ENCODE results near the gene POU2F3. TPM values are rescaled to one million over a fixed set of nuclear protein-coding genes. Genes with fewer than 3 reads are reported as not detected.

The POU2F3 gene
- total and polyA plus RNA-seq, 2 of the 13 experiments (the other 11 are each of a cell fraction or from before 2014, with no cell fraction given) = not detected

GRCh38 chr11:120208001-120208441 lies 31.9 kb upstream of the POU2F3 start:
- peak overlapping the region; percentile 19 to 51 (median 21); a peak in 5 of 6 replicates for H3K4me3 ChIP-seq (replicated peaks in 1 of 3; ENCODE audit: insufficient read depth in 1 of 3, low read depth in 2 of 3, low read length in 3 of 3)
- ATAC-seq (peak; percentile 73), DNase-seq (ENCODE audit: low spot score) (peak; percentile 95), FAIRE-seq (peak; percentile 77)
- H3K27ac ChIP-seq (ENCODE audit: extremely low read length, insufficient read depth, low read length) = peak overlapping the region; percentile 52
- no peak overlapping the region for H2AFZ ChIP-seq (ENCODE audit: low read length)
- intact Hi-C loops (cut with micrococcal nuclease; ENCODE audit: unreplicated experiment) = loop anchor here (1.0 kb wide), 1 partner anchor 10 kb away; no protein-coding TSS in a partner anchor
- peaks cover 68% of the 10 kb centered on the region for H3K4me1 ChIP-seq (ENCODE audit: insufficient read depth, low read length)
- H3K9ac ChIP-seq (ENCODE audit: insufficient read depth, low read depth, low read length) = peak overlapping the region; percentile 26
- no peaks in the 10 kb centered on the region for H3K36me3 ChIP-seq (replicated peaks in 1 of 2; ENCODE audit: control insufficient read depth in 1 of 2, insufficient read depth in 2 of 2, low read length in 2 of 2)
- H3K27me3 ChIP-seq (ENCODE audit: control insufficient read depth in 1 of 2, insufficient read depth in 2 of 2, low read length in 2 of 2) = no peaks in the 10 kb centered on the region
- 3% methylated on average over 11 of the region's 13 CpGs for WGBS (ENCODE audit: low lambda C conversion rate)
- H3K4me2 ChIP-seq (ENCODE audit: low read depth, low read length) = peak overlapping the region; percentile 72
- H3K9me3 ChIP-seq (ENCODE audit: low read length) = no peaks in the 10 kb centered on the region
- no TSS peak for BruUV-seq (replicated peaks)
- H3K79me2 ChIP-seq (ENCODE audit: insufficient read depth, low read length) = peaks cover 22% of the 10 kb centered on the region
- POLR2A ChIA-PET = interaction anchor here (1.0 to 5.4 kb wide), 11 partner anchors 10 to 467 kb away, joined by 3 to 92 read pairs (median 5); partner anchors contain the start of gene ARHGEF12
- H4K20me1 ChIP-seq (ENCODE audit: insufficient read depth, low read length) = peaks cover 3% of the 10 kb centered on the region
- in situ Hi-C loops (cut with HindIII; ENCODE audit: extremely low pct_ligation_motif_present, low pct_unique_long_range_greater_than_20kb) = no loop called here
- CTCF ChIA-PET (ENCODE audit: low intra/inter-chr PET ratio, low total read pairs) = no interaction called here
- TF ChIP-seq ZNF121 (CRISPR knock-in tag; IDR thresholded peaks at IDR 0.05) (0 out of 2 replicates have a peak, but pooled peaks have one; percentile 47), CBFB (CRISPR knock-in tag; IDR thresholded peaks at IDR 0.05) (peak; percentile 39; the same call in 1 of the 2 replicates), HIC2 (CRISPR knock-in tag; IDR thresholded peaks at IDR 0.05; ENCODE audit: low read depth) (peak; percentile 81), SOX6 (IDR thresholded peaks at IDR 0.05) (no peak), SOX6 (CRISPR knock-in tag; IDR thresholded peaks at IDR 0.05) (peak; percentile 65), SMAD1 (CRISPR knock-in tag; IDR thresholded peaks at IDR 0.05; ENCODE audit: borderline replicate concordance, low read depth) (0 out of 2 replicates have a peak, but pooled peaks have one; percentile 51), PATZ1 (CRISPR knock-in tag; IDR thresholded peaks at IDR 0.05) (peak; percentile 61; the same call in 1 of the 2 replicates), ZNF788 (CRISPR knock-in tag; IDR thresholded peaks at IDR 0.05; ENCODE audit: borderline replicate concordance) (peak; percentile 79; the same call in 1 of the 2 replicates), TCF7 (IDR thresholded peaks at IDR 0.05; ENCODE audit: low read depth) (peak; percentile 61; the same call in 1 of the 2 replicates), ZNF24 (IDR thresholded peaks at IDR 0.05) (no peak), HINFP (CRISPR knock-in tag; IDR thresholded peaks at IDR 0.05; ENCODE audit: low read depth) (peak; percentile 64; the same call in 1 of the 2 replicates), ZNF747 (CRISPR knock-in tag; IDR thresholded peaks at IDR 0.05; ENCODE audit: borderline replicate concordance) (peak; percentile 75; the same call in 1 of the 2 replicates), HOXD1 (CRISPR knock-in tag; IDR thresholded peaks at IDR 0.05) (peak; percentile 59; the same call in 1 of the 2 replicates), ZNF281 (CRISPR knock-in tag; IDR thresholded peaks at IDR 0.05; ENCODE audit: borderline replicate concordance) (peak; percentile 32; the same call in 1 of the 2 replicates), BRD4 (CRISPR knock-in tag; IDR thresholded peaks at IDR 0.05) (0 out of 2 replicates have a peak, but pooled peaks have one; percentile 25), HDAC2 (CRISPR knock-in tag; IDR thresholded peaks at IDR 0.05) (peak; percentile 88; the same call in 1 of the 2 replicates), MED1 (CRISPR knock-in tag; IDR thresholded peaks at IDR 0.05) (peak; percentile 82)
